DMS153 treated with DMSO at 0.1 percent for 48 hours (cell line): ENCODE results near the gene ZNF516.

Experiments
- DNase-seq: peaks from one replicate; lab custom pipeline; 2025; ENCODE audit not compliant: unreplicated experiment; lab: John Stamatoyannopoulos, UW

The ZNF516 gene

GRCh38 chr18:76471593-76471992 lies 23.4 kb downstream of the ZNF516 start:
- no peak for DNase-seq

- no peak for DNase-seq
Observed at GRCh38 chr18:76468345-76469304, 26.4 kb downstream of the ZNF516 start.

GRCh38 chr18:76467371-76468190 lies 27.5 kb downstream of the ZNF516 start:
- DNase-seq = no peak

DNA sequence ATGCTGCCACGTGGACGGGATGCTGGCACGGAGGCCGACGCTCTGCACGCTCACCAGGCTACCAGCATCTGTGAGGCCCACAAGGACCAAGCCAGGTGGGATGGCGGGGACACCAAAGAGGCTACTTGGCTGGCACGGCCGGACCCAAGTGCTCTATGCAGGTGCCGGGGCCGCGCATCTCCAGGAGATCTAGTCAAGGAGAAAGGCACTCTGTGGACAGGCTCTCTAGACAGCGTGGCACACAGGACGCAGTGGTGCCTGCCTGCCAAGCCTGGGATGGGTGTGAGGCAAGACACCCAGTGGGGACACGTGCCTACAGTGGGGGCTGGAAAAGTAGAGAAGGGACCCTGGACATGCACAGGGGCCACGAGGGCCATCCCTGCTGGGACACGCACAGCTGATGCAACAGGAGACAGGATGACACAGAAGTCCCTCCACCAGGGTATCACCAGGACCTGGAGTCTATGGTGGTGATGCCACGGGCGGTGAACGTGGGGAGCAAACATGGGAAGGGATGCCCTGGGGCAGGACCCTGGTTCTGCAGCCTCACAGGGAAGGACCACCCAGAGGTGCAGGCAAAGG lies 28.5 kb downstream of the ZNF516 start:
- no peak for DNase-seq

DNA sequence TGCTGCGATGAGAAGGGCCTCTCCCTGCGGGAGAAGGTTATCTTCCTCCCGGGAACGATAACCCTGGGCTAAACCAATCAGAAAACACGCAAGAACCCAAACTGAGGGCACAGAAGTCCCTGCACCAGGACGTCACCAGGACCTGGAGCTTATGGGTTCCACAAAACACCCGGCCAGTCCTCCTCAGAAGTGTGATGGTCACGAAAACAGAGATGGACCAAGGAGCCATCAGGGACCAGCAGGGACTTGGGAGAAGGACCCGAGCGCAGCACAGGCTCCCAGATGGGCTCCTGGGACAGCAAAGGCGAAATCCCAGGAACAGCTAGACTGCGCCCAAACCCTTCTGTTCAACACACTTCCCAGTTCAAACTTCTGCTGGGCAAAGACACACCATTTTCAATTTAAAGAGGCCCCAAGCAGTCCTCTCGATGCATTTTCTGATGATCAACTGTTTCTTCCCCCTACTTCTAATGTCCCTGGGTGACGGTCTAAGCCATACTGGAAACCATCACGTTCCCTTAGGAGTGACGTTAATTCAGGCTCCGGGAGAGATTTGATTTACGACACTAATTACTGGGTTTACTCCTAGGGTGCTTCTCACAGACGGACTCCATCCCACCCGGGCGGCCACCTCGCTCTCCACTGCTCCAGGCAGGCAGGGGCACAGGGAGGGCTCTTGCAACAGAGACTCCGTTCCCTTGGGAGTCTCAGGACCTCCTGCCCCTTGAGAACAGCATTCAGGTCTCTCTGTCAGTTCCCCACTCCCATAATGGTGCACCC lies 29.2 kb downstream of the ZNF516 start:
- DNase-seq = no peak

DNA sequence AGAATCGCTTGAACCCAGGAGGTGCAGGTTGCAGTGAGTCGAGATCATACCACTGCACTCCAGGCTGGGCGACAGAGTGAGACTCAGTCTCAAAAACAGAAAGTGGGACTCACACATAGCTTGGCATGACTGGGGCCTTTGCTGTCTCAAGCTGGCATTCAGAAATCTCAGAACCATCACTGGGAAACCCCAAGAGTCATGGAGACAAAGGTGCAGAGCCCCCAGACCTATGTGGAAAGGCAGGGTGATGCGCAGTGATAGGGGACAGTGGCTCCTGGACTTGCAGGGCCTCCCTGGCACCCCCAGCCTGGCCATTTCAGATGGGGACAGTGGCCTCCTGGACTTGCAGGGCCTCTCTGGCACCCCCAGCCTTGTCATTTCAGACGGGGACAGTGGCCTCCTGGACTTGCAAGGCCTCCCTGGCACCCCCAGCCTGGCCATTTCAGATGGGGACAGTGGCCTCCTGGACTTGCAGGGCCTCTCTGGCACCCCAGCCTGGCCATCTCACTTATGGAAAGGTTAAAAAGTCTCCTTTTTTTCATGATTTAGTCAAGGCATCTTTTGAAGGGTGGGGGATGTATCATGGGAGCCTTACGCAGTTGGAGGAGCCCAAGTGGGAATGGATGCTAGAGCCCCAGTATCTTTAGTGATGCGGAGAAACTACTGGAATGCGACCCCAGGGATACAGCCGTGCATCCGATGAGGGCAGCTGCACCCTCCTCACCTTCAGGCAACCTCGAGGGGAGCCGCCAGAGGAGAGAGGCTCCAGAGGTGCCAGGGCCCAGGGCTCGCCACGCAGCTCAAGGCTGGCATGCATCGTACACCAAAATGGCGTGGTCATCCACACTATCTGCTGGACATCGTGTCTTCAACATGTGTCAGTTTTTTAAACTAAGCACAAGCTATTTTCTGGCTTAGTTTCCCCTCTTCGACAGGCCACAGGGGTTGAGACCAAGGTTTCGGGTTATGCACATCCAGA lies 30.5 kb downstream of the ZNF516 start:
- DNase-seq = no peak

DNA sequence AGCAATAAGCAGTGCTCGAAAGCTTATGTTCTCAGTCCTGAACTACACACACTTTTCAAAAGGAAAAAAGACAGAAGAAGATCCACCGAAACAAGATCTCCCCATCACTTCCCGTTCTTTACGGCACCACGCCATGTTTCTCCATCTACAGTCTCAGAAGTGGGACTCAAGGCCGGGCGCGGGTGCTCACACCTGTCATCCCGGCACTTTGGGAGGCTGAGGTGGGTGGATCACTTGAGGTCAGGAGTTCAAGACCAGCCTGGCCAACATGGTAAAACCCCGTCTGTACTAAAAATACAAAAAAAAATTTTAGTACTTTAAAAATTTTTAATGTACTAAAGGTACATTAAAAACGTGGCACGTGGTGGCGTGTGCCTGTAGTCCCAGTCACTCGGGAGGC lies 31.2 kb downstream of the ZNF516 start:
- DNase-seq = no peak

DNA sequence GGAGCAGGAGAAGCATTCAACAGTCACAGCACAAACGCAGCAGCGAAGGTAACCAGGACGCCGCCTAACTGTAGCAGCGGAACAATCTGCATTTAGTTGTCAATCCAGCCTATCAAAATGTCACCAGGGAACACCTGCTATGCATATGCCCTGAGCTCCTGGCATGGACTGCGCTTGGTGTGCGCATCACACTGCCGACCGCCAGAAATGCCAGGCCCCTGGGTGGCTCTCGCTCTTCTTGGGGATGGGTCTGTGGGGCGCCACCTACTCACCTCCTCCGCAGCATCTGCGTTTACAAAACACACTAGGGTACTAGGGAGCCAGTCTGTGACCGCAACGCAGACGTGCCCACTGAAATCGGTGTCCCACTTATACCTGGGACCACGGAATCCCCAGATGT lies 31.7 kb downstream of the ZNF516 start:
- no peak for DNase-seq

DNA sequence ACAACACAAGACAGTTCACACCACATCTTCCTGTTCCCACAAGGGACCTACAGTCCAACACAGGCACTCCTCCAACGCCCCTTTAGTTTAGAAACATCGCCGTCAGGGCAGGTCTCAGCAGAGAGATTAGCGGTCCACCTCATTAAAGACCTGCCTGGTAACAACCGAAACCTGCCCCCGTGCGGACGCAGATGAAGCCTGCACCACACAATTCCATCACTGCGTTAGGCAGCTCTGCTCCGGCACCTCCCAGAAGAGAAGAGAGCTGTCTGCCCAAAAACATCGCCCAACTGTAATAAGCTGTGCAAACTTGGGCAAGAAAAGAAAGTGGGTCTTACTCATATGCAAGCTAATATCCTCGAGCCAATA lies 32.7 kb downstream of the ZNF516 start:
- DNase-seq = no peak

DNA sequence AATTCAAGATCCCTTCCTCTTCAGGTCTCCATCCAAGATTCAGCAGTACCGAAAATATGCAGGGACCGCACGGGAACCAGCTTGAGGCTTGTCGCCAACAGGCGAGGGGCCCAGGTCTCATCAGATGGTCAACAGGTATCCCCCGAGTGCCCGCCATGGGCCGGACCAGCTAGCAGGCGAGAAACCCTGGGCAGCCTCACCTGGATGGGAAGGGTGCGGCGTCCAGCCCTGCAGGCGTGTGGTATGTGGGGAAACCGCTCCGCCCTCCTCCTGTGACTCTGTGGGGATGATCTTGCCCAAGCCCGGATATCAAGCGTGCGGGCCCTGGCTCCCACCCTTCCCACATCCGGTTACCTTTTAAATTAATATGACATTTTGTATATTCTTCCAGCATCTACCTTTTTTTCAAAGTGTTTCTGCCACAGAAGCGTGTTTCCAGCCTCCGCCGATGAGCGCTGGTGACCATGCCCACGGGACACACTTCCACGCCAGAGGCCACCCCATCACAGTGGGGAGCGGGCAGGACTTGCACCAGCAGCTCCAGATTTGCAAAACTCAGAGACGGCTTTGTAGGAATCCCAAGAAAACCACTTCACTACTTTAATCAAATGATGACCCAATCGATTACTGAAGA lies 33.2 kb downstream of the ZNF516 start:
- DNase-seq = no peak

- DNase-seq = no peak
Observed at GRCh38 chr18:76461148-76461547, 33.9 kb downstream of the ZNF516 start.

DNA sequence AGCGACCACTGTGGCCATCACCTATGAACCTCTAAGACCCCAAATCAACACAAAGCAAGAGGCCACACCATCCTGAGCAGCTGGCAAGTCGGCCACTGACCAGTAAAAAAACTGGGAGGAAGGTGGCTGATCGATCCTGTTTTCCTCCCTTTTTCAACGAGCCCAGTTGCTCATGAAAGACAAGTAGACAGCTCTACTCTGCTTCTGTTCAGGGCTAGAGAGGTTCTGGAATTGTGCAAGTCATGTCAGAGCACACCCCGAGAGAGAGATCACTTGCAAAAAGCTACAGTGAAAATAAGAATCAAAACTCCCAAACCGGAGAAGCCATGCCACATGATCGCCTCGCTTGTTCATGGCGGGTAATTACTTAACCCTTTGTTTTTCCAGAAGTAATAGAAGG lies 34.6 kb downstream of the ZNF516 start:
- no peak for DNase-seq

GRCh38 chr18:76459687-76460350 lies 35.2 kb downstream of the ZNF516 start:
- DNase-seq = no peak

- DNase-seq = no peak
Observed at GRCh38 chr18:76459312-76459686, 35.7 kb downstream of the ZNF516 start.

- no peak for DNase-seq
Observed at GRCh38 chr18:76458522-76459311, 36.3 kb downstream of the ZNF516 start.

DNA sequence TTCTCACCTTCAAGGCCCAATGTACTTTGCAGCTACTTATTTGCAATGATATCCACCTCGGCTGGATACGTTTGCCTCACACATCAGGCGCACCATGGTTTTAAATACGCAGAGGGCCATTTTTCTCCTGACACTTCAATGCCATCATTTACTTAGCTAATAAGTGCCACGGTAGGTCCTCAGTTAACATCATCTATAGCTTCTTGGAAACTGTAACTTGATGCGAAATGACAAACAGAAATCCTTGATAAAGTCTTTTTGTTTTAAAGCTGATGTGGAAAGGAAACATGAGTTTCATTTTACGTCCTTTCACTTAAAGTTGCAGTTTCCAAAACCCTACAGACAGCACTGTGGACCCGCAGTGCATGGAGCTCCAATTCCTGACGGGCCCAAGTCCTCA lies 37.1 kb downstream of the ZNF516 start:
- no peak for DNase-seq

DNA sequence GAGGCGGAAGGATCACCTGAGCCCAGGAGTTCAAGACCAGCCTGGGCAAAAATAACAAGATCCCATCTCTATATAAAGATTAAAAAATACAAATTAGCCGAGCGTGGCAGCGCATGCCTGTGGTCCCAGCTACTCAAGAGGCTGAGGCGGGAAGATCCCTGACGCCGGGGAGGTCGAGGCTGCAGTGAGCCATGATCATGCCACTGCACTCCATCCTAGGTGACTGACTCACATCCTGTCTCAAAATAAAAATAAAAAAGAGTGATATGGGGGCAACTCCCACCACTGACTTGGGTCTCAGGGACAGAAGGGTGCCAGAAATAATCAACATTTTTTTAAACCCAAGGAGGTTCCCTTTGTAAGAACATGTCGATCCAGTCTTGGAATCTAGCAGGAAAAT lies 37.6 kb downstream of the ZNF516 start:
- DNase-seq = no peak

GRCh38 chr18:76456823-76457222 lies 38.2 kb downstream of the ZNF516 start:
- no peak for DNase-seq
